ENCODE measurements around the gene TEDC2. TPM values are rescaled to one million over a fixed set of nuclear protein-coding genes. Genes with fewer than 3 reads are reported as not detected.

TEDC2 gene
- total and polyA plus RNA-seq, 9 of the 15 experiments (the other 6 are each of a cell fraction or from before 2014, with no cell fraction given), result 0.75 to 57.0 (median 17.6) TPM

- intact Hi-C loops (cut with micrococcal nuclease) (no loop called here), in situ Hi-C loops (cut with MboI) (no loop called here)
- 88% methylated on average over 12 of the region's 12 CpGs for WGBS (ENCODE audit: insufficient coverage, low coverage, missing lambda C conversion rate)
- ChIA-PET POLR2A (interaction anchor here (1.3 to 2.2 kb wide), 2 partner anchors 8 to 20 kb away, joined by 3 to 8 read pairs; no protein-coding TSS in a partner anchor), CTCF (ENCODE audit: low intra/inter-chr PET ratio) (no interaction called here)
- Histone ChIP-seq H3K4me3 (no peak overlapping the region), H3K9me1 (ENCODE audit: control insufficient read depth, insufficient read depth, low read length) (no peaks in the 10 kb centered on the region), H3K9me3 (replicated peaks; ENCODE audit: control insufficient read depth, insufficient read depth, low read depth, low read length) (no peaks in the 10 kb centered on the region), H3K27ac (ENCODE audit: extremely low read depth, low read depth, low read length) (no peak overlapping the region; the same call in 2 of the 3 replicates), H3K36me3 (ENCODE audit: control insufficient read depth, insufficient read depth, low read length) (peaks cover 34% of the 10 kb centered on the region; the same call in 2 of the 3 replicates), H3K4me1 (replicated peaks in 1 of 2; ENCODE audit: control insufficient read depth in 2 of 2, insufficient read depth in 2 of 2, low read length in 2 of 2) (peaks cover 69 to 94% of the 10 kb centered on the region in 2 experiments), H3K79me2 (ENCODE audit: control insufficient read depth, insufficient read depth, low read length) (peaks cover 95% of the 10 kb centered on the region), H3K9ac (ENCODE audit: insufficient read depth in 1 of 2, low read depth in 2 of 2, low read length in 2 of 2) (peak overlapping the region in 1 of 2 experiments; percentile 81; a peak in 2 of 4 replicates), H2AFZ (ENCODE audit: low read depth, low read length) (no peak overlapping the region), H3K4me2 (ENCODE audit: insufficient read depth, low read length) (no peak overlapping the region), H4K20me1 (replicated peaks; ENCODE audit: control insufficient read depth, insufficient read depth, low read length) (peaks cover 8% of the 10 kb centered on the region; the same call in 1 of the 2 replicates), H3K27me3 (ENCODE audit: control insufficient read depth in 2 of 2, insufficient read depth in 2 of 2, low read length in 2 of 2) (no peaks in the 10 kb centered on the region)
- no TSS peak for BruUV-seq (replicated peaks)
- no peak for ATAC-seq
- no peak for DNase-seq (ENCODE audit: extremely low read depth in 1 of 4, low spot score in 3 of 4)
- TF ChIP-seq, protein P1, sequence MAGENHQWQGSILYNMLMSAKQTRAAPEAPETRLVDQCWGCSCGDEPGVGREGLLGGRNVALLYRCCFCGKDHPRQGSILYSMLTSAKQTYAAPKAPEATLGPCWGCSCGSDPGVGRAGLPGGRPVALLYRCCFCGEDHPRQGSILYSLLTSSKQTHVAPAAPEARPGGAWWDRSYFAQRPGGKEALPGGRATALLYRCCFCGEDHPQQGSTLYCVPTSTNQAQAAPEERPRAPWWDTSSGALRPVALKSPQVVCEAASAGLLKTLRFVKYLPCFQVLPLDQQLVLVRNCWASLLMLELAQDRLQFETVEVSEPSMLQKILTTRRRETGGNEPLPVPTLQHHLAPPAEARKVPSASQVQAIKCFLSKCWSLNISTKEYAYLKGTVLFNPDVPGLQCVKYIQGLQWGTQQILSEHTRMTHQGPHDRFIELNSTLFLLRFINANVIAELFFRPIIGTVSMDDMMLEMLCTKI (IDR thresholded peaks at IDR 0.05; ENCODE audit: partially characterized antibody), result no peak
- TF ChIP-seq ETV6 (IDR thresholded peaks at IDR 0.05; ENCODE audit: borderline replicate concordance in 1 of 2, low read depth in 2 of 2, low read length in 1 of 2) (no peak), ETV6 (CRISPR knock-in tag; IDR thresholded peaks at IDR 0.05; ENCODE audit: borderline replicate concordance) (no peak), PHF20 (IDR thresholded peaks at IDR 0.05; ENCODE audit: partially characterized antibody) (no peak), ZNF239 (CRISPR knock-in tag; IDR thresholded peaks at IDR 0.05) (no peak), EHMT2 (IDR thresholded peaks at IDR 0.05) (no peak), CREB3L1 (IDR thresholded peaks at IDR 0.05; ENCODE audit: borderline replicate concordance, low read depth) (no peak), XRCC4 (IDR thresholded peaks at IDR 0.05; ENCODE audit: extremely low read depth, insufficient read depth, insufficient read length) (no peak)
- no peak for FAIRE-seq
Measured at GRCh38 chr16:2480948-2481347, 21.0 kb downstream of the TEDC2 start.

All from K562 (cell line).